ENCODE data around the gene FUT9. TPM values are rescaled to one million over a fixed set of nuclear protein-coding genes. Genes with fewer than 3 reads are reported as not detected.

The FUT9 gene
- total RNA-seq, result under 0.01 TPM in 1 of 2 replicates, not detected in the other

GRCh38 chr6:96015518-96016333 is at the start of gene FUT9:
TSS of gene FUT9 (plus strand) at chr6:96015974. CDS start at chr6:96203156, 187,182 bp downstream.

